Measurements from ENCODE around the gene COQ10A.

DNA sequence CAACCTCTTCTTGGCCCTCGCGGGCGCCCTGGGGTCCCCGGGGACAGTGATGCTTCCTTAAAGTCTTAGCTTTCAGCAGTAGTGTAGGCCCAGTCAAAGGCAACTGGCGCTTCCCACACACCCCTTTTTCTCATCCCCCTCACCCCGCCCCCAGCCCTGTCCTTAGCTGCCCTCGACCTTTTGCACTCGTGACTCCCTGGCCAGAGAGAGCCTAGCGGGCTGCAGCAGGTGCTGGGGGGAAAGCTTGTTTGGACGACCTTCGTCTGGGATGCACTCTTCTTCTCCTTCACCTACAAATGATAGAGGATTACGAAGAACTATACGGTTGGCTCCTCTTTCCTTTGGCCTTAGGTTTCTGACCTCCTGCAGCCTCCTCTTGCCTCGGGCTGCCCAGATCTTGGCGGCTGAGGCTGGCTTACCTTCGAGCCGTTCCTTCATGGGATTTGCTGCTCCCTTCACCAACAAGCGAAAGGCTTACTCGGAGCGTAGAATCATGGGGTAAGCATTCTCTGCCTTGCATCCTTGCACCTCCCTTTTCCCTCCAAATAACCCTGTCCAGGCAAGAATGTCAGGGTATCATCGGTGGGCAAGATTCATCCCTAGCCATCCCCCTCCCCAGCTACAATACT is 815 bp downstream of the COQ10A start:
- TF ChIP-seq, protein P1, sequence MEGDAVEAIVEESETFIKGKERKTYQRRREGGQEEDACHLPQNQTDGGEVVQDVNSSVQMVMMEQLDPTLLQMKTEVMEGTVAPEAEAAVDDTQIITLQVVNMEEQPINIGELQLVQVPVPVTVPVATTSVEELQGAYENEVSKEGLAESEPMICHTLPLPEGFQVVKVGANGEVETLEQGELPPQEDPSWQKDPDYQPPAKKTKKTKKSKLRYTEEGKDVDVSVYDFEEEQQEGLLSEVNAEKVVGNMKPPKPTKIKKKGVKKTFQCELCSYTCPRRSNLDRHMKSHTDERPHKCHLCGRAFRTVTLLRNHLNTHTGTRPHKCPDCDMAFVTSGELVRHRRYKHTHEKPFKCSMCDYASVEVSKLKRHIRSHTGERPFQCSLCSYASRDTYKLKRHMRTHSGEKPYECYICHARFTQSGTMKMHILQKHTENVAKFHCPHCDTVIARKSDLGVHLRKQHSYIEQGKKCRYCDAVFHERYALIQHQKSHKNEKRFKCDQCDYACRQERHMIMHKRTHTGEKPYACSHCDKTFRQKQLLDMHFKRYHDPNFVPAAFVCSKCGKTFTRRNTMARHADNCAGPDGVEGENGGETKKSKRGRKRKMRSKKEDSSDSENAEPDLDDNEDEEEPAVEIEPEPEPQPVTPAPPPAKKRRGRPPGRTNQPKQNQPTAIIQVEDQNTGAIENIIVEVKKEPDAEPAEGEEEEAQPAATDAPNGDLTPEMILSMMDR (IDR thresholded peaks at IDR 0.05; ENCODE audit: extremely low read depth in 1 of 2, insufficient read depth in 1 of 2, low read depth in 1 of 2, low read length in 2 of 2) = no peak
- TF ChIP-seq POLR2A (IDR thresholded peaks at IDR 0.05; ENCODE audit: low read depth, low read length) (no peak), POLR2AphosphoS5 (IDR thresholded peaks at IDR 0.05; ENCODE audit: insufficient read depth, low read depth, low read length) (no peak), JUN (IDR thresholded peaks at IDR 0.05; ENCODE audit: borderline replicate concordance, insufficient read depth, insufficient read length, low read depth) (no peak), EZH2 (IDR thresholded peaks at IDR 0.05; ENCODE audit: borderline replicate concordance, low read depth, low read length, severe bottlenecking) (no peak), MYC (IDR thresholded peaks at IDR 0.05; ENCODE audit: low read depth, low read length) (no peak), FOS (IDR thresholded peaks at IDR 0.05; ENCODE audit: borderline replicate concordance, insufficient read depth, low read length) (no peak), GATA2 (IDR thresholded peaks at IDR 0.05; ENCODE audit: insufficient read depth, insufficient read length, low read depth, low read length) (no peak)
- TF ChIP-seq, protein P2, sequence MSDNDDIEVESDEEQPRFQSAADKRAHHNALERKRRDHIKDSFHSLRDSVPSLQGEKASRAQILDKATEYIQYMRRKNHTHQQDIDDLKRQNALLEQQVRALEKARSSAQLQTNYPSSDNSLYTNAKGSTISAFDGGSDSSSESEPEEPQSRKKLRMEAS (IDR thresholded peaks at IDR 0.05; ENCODE audit: insufficient read depth, insufficient read length) = no peak

Measured in endothelial cell of umbilical vein (primary cell).